ENCODE data around the gene ZNF750. TPM values are rescaled to one million over a fixed set of nuclear protein-coding genes. Genes with fewer than 3 reads are reported as not detected.

Gene ZNF750
- total and polyA plus RNA-seq, 2 donors (not counting 3 experiments of a cell fraction or from before 2014, with no cell fraction given), result 0.15 to 0.80 TPM

GRCh38 chr17:82802075-82802780 is 37.6 kb downstream of the ZNF750 start:
- DNase-seq (ENCODE audit: low read depth, low spot score), result no peak
- no peak overlapping the region for H3K4me2 ChIP-seq (ENCODE audit: insufficient read depth, low read length)
- intact Hi-C loops (cut with micrococcal nuclease) (no loop called here), dilution Hi-C loops (cut with MboI; ENCODE audit: extremely low pct_ligation_motif_present, low sequenced_read_pairs) (no loop called here)
- H4K20me1 ChIP-seq (replicated peaks; ENCODE audit: control insufficient read depth, extremely low read depth, insufficient read depth, low read length), result no peaks in the 10 kb centered on the region
- H3K36me3 ChIP-seq (ENCODE audit: control insufficient read depth in 2 of 2, extremely low read depth in 1 of 2, insufficient read depth in 2 of 2, low read length in 2 of 2), result peaks cover 0 to 2% of the 10 kb centered on the region in 2 experiments
- no peaks in the 10 kb centered on the region for H3K79me2 ChIP-seq (ENCODE audit: control insufficient read depth, insufficient read depth, low read length)
- no peak for TF ChIP-seq CTCF (IDR thresholded peaks at IDR 0.05; ENCODE audit: extremely low read depth in 1 of 2, insufficient read depth in 1 of 2, low read depth in 1 of 2, low read length in 2 of 2)
- no peak for TF ChIP-seq MYC (IDR thresholded peaks at IDR 0.05; ENCODE audit: low read depth, low read length)
- TF ChIP-seq POLR2A (IDR thresholded peaks at IDR 0.05; ENCODE audit: low read depth, low read length), result no peak
- no peak for TF ChIP-seq JUN (IDR thresholded peaks at IDR 0.05; ENCODE audit: borderline replicate concordance, insufficient read depth, insufficient read length, low read depth)
- TF ChIP-seq MAX (IDR thresholded peaks at IDR 0.05; ENCODE audit: insufficient read depth, insufficient read length), result no peak
- no peak for TF ChIP-seq EZH2 (IDR thresholded peaks at IDR 0.05; ENCODE audit: borderline replicate concordance, low read depth, low read length, severe bottlenecking)
- TF ChIP-seq FOS (IDR thresholded peaks at IDR 0.05; ENCODE audit: borderline replicate concordance, insufficient read depth, low read length), result no peak
- no peak for TF ChIP-seq GATA2 (IDR thresholded peaks at IDR 0.05; ENCODE audit: insufficient read depth, insufficient read length, low read depth, low read length)
- TF ChIP-seq POLR2AphosphoS5 (IDR thresholded peaks at IDR 0.05; ENCODE audit: insufficient read depth, low read depth, low read length), result no peak
- POLR2A ChIA-PET, result no interaction called here
- no peak overlapping the region for H3K9ac ChIP-seq (replicated peaks; ENCODE audit: extremely low read depth, insufficient read depth, low read length)
- H2AFZ ChIP-seq (ENCODE audit: low read depth, low read length), result no peak overlapping the region
- peaks cover 6% of the 10 kb centered on the region for H3K4me1 ChIP-seq (ENCODE audit: control insufficient read depth, extremely low read depth, insufficient read depth, low read length)
- H3K9me1 ChIP-seq (replicated peaks; ENCODE audit: control insufficient read depth, extremely low read depth, insufficient read depth, low read length), result no peaks in the 10 kb centered on the region
- CTCF ChIA-PET, result no interaction called here
- no peaks in the 10 kb centered on the region for H3K9me3 ChIP-seq (replicated peaks; ENCODE audit: control insufficient read depth, insufficient read depth, low read length)
- FAIRE-seq, result no peak
- no TSS peak for BruUV-seq (replicated peaks)
- no peak overlapping the region for H3K27ac ChIP-seq (ENCODE audit: insufficient read depth, low read depth, low read length)
- no peak overlapping the region for H3K4me3 ChIP-seq (replicated peaks in 1 of 3; ENCODE audit: insufficient read depth in 1 of 3, low read depth in 1 of 3, low read length in 3 of 3)
- no peaks in the 10 kb centered on the region for H3K27me3 ChIP-seq (ENCODE audit: control insufficient read depth in 2 of 2, insufficient read depth in 2 of 2, low read length in 2 of 2)
